HG02678 (cell line): ENCODE results near the gene NDUFS7.

ENCODE experiments used
- ATAC-seq: cut with Tn5 transposase; IDR thresholded peaks from one replicate; pipeline ENCODE4 v1.9.1; 2021; ENCODE audit warnings: mild to moderate bottlenecking, moderate library complexity; ENCODE audit not compliant: unreplicated experiment

The NDUFS7 gene

GRCh38 chr19:1364070-1364704 lies 19.5 kb upstream of the NDUFS7 start:
- ATAC-seq: no peak

GRCh38 chr19:1365319-1366269 lies 18.1 kb upstream of the NDUFS7 start:
- ATAC-seq: no peak

- ATAC-seq: no peak
Observed at GRCh38 chr19:1366296-1366695, 17.4 kb upstream of the NDUFS7 start.

GRCh38 chr19:1366899-1367870 lies 16.5 kb upstream of the NDUFS7 start:
- ATAC-seq: no peak

- ATAC-seq: no peak
Observed at GRCh38 chr19:1369214-1369805, 14.4 kb upstream of the NDUFS7 start.

- ATAC-seq: no peak
Observed at GRCh38 chr19:1370579-1371361, 12.9 kb upstream of the NDUFS7 start.

GRCh38 chr19:1373042-1373533 lies 10.6 kb upstream of the NDUFS7 start:
- no peak for ATAC-seq

GRCh38 chr19:1373534-1374249 lies 10.0 kb upstream of the NDUFS7 start:
- no peak for ATAC-seq

- ATAC-seq: no peak
Observed at GRCh38 chr19:1374250-1374577, 9.5 kb upstream of the NDUFS7 start.

GRCh38 chr19:1376415-1376805 lies 7.3 kb upstream of the NDUFS7 start:
- no peak for ATAC-seq

- no peak for ATAC-seq
Observed at GRCh38 chr19:1377176-1377964, 6.3 kb upstream of the NDUFS7 start.

GRCh38 chr19:1377965-1378785 lies 5.5 kb upstream of the NDUFS7 start:
- ATAC-seq: no peak

GRCh38 chr19:1379126-1379905 lies 4.4 kb upstream of the NDUFS7 start:
- ATAC-seq: no peak

- no peak for ATAC-seq
Observed at GRCh38 chr19:1379961-1380489, 3.7 kb upstream of the NDUFS7 start.

GRCh38 chr19:1382250-1382649 lies 1.5 kb upstream of the NDUFS7 start:
- no peak for ATAC-seq

GRCh38 chr19:1383017-1383311 lies 743 bp upstream of the NDUFS7 start:
- no peak for ATAC-seq

- ATAC-seq: no peak
Observed at GRCh38 chr19:1384085-1384462, 367 bp downstream of the NDUFS7 start.
